DOHH2 (cell line): ENCODE data around the gene DNER.

Experiments used
- H3F3A ChIP-seq: fragments of 200-600 bp; sonication (generic), shearing (Covaris generic); 2 replicates; pipeline ENCODE4 v1.6.0; 2016; ENCODE audit warnings: antibody characterized with exemption, mild to moderate bottlenecking; ENCODE audit not compliant: control insufficient read depth, insufficient read depth
- H3K27ac ChIP-seq: fragments of 200-600 bp; sonication (generic); 2 replicates; pipeline ENCODE4 v1.5.1; 2014; ENCODE audit warnings: low read depth, mild to moderate bottlenecking, low read length, moderate library complexity
- H3K27me3 ChIP-seq: fragments of 200-600 bp; sonication (generic); 2 replicates; pipeline ENCODE4 v1.6.1; 2014; ENCODE audit warnings: mild to moderate bottlenecking, low read length, mixed read lengths; ENCODE audit not compliant: control insufficient read depth
- H3K36me3 ChIP-seq: fragments of 200-600 bp; sonication (generic); 2 replicates; pipeline ENCODE4 v1.6.1; 2014; ENCODE audit warnings: mild to moderate bottlenecking, low read length, moderate library complexity, mixed read lengths; ENCODE audit not compliant: control insufficient read depth
- H3K4me1 ChIP-seq: fragments of 200-600 bp; sonication (generic); 2 replicates; pipeline ENCODE4 v1.6.1; 2014; ENCODE audit warnings: mild to moderate bottlenecking, low read length, mixed read lengths; ENCODE audit not compliant: control insufficient read depth
- H3K4me2 ChIP-seq: fragments of 200-600 bp; sonication (generic); 2 replicates; pipeline ENCODE4 v1.6.0; 2014; ENCODE audit warnings: mild to moderate bottlenecking, low read length, moderate library complexity
- H3K4me3 ChIP-seq: fragments of 200-600 bp; sonication (generic); 2 replicates; pipeline ENCODE4 v1.5.1; 2014; ENCODE audit warnings: mild to moderate bottlenecking, low read length, mixed read lengths
- H3K79me2 ChIP-seq: fragments of 200-600 bp; sonication (generic); 2 replicates; pipeline ENCODE4 v1.6.1; 2014; ENCODE audit warnings: mild to moderate bottlenecking, low read length, mixed read lengths; ENCODE audit not compliant: control insufficient read depth
- H3K9me2 ChIP-seq: fragments of 200-600 bp; sonication (generic); replicated peaks from 2 replicates; pipeline ENCODE4 v1.6.1; 2014; ENCODE audit warnings: mild to moderate bottlenecking, low read length, mixed read lengths; ENCODE audit not compliant: control insufficient read depth
- H3K9me3 ChIP-seq: fragments of 200-600 bp; sonication (generic); 2 replicates; pipeline ENCODE4 v1.6.1; 2014; ENCODE audit warnings: antibody characterized with exemption, low read length, mixed read lengths; ENCODE audit not compliant: control insufficient read depth, insufficient read depth
- H4K20me1 ChIP-seq: fragments of 200-600 bp; sonication (generic); 2 replicates; pipeline ENCODE4 v1.6.0; 2014; ENCODE audit warnings: low read depth, mild to moderate bottlenecking, antibody characterized with exemption, low read length, moderate library complexity; ENCODE audit not compliant: control insufficient read depth, insufficient read depth
- CTCF ChIP-seq: fragments of 200-600 bp; sonication (generic); IDR thresholded peaks from one replicate; pipeline ENCODE4 v1.5.1; 2014; ENCODE audit warnings: antibody characterized with exemption, mild to moderate bottlenecking, low read depth, low read length; ENCODE audit not compliant: poor library complexity, severe bottlenecking
- EZH2phosphoT487 ChIP-seq: fragments of 200-600 bp; sonication (generic); IDR thresholded peaks from 2 replicates; pipeline ENCODE4 v1.6.1; 2017; ENCODE audit warnings: borderline replicate concordance, mild to moderate bottlenecking, antibody characterized with exemption, low read length, moderate library complexity, mixed read lengths

Gene DNER

DNA sequence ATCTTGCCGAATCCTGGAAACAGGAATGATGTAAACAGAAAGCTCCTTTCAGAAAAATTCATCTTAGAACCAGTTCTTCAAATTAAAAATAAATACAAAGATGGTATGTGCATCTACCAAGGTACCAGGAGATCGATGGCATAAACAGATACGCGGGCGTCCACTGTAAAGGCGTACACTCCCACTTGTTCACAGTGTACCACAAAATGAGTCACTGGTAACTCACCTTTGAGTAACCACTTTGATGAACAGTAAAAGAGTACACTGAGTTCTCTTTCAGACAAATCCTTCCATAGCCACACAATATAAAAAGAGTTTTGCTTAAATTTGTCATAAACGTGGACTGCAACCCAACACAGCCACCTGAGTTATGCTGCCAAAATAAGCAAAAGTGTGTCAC, 128.3 kb downstream of the DNER start:
- H4K20me1 ChIP-seq = no peaks in the 10 kb centered on the region
- TF ChIP-seq EZH2phosphoT487 = no peak
- no peak for TF ChIP-seq CTCF
- no peak overlapping the region for H3K4me2 ChIP-seq
- no peaks in the 10 kb centered on the region for H3K9me2 ChIP-seq
- no peaks in the 10 kb centered on the region for H3K9me3 ChIP-seq
- peaks cover 5% of the 10 kb centered on the region for H3K4me1 ChIP-seq
- no peaks in the 10 kb centered on the region for H3F3A ChIP-seq
- H3K4me3 ChIP-seq = no peak overlapping the region
- peaks cover 21% of the 10 kb centered on the region for H3K27me3 ChIP-seq
- H3K79me2 ChIP-seq = no peaks in the 10 kb centered on the region
- H3K36me3 ChIP-seq = no peaks in the 10 kb centered on the region
- H3K27ac ChIP-seq = no peak overlapping the region

GRCh38 chr2:229582151-229582550, 132.2 kb downstream of the DNER start:
- TF ChIP-seq EZH2phosphoT487 (no peak), CTCF (no peak)
- Histone ChIP-seq H3K9me3 (no peaks in the 10 kb centered on the region), H3K79me2 (no peaks in the 10 kb centered on the region), H3K9me2 (no peaks in the 10 kb centered on the region), H3K4me1 (peaks cover 5% of the 10 kb centered on the region), H3K36me3 (no peaks in the 10 kb centered on the region), H3K4me3 (no peak overlapping the region), H3K27ac (no peak overlapping the region), H4K20me1 (no peaks in the 10 kb centered on the region), H3K27me3 (peaks cover 27% of the 10 kb centered on the region), H3F3A (no peaks in the 10 kb centered on the region), H3K4me2 (no peak overlapping the region)

- Histone ChIP-seq H3K9me2 (no peaks in the 10 kb centered on the region), H3K27ac (no peak overlapping the region), H3K79me2 (no peaks in the 10 kb centered on the region), H3K4me2 (no peak overlapping the region), H4K20me1 (no peaks in the 10 kb centered on the region), H3K4me3 (no peak overlapping the region), H3K9me3 (no peaks in the 10 kb centered on the region), H3F3A (no peaks in the 10 kb centered on the region), H3K4me1 (no peaks in the 10 kb centered on the region), H3K27me3 (peaks cover 10% of the 10 kb centered on the region), H3K36me3 (no peaks in the 10 kb centered on the region)
- TF ChIP-seq CTCF (no peak), EZH2phosphoT487 (no peak)
These were observed 136.1 kb downstream of the DNER start for GRCh38 chr2:229578052-229578846.
